Stimulated activated CD8-positive, alpha-beta memory T cell treated with anti-CD3 and anti-CD28 coated beads, Interleukin-4, amount 100 ng/mL, for 24 hours (primary cell): ENCODE results near the gene IFT20.
A peak's percentile ranks its signal among the peaks of the same experiment; 100 is the strongest.

Source experiments
- DNase-seq: peaks from one replicate; pipeline ENCODE4 v3.0.0-alpha.2; 2020; ENCODE audit warnings: low read depth

The IFT20 gene

DNA sequence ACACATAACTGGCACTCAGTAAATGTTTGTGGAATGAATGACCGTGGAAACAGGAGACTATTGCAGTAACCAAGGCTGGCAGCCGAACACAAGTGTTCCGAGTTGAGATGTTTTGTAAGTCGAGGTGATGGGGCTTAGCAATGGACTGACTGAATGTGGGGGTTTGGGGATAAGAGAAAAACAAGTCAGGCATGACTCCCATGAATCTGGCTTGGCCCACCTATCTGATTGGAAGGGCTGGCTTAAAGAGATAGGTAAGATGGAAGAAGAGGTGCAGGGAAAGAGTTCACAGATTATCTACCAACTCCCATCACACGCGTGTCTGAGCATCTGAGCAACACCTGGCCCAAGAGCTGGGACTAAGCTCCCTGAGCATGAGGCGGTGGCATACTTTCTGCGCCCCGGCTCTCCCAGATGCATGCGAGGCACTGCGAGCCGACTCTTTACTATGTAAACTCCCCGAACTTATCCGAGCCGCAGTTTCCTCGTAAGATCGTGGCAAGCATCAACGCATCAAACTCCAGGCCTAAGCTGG is 539 bp downstream of the IFT20 start:
- DNase-seq: no peak

- no peak for DNase-seq
Observed at GRCh38 chr17:28334171-28334570, 1.1 kb downstream of the IFT20 start.

DNA sequence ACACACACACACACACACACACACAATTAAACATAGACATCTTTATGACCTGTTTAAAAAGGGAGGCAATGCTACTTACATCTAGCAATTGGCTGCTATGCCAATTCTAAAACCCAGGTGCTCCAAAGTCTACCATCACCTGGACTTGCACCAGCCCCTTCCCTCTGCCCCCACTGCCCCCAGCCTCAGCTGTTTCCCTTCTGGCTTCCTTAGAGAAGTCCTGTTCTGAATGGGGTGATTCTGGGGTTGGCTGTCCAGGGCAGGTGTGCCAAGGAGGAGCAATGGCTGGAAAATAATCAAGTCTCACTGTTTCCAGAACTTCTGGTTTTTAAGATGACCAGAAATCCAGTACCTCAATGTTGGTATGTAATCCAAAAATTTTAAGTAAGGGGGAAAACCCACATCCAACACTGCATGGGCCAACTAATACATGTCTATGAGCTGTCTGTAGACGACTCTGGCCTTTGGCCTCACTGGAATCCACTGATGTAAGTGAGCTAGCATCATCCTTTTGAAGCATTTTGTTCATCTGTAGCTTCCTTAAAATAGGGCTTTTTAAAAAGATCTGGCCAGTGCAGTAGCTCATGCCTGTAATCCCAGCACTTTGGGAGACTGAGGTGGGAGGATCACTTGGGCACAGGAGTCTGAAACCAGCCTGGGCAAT is 2.1 kb downstream of the IFT20 start:
- DNase-seq: no peak

- DNase-seq: no peak
Observed at GRCh38 chr17:28331891-28332420, 3.3 kb downstream of the IFT20 start.

- DNase-seq: no peak
Observed at GRCh38 chr17:28330671-28331070, 4.6 kb downstream of the IFT20 start.

- no peak for DNase-seq
Observed at GRCh38 chr17:28328325-28328724, 6.9 kb downstream of the IFT20 start.

- DNase-seq: no peak
Observed at GRCh38 chr17:28327709-28328108, 7.6 kb downstream of the IFT20 start.

GRCh38 chr17:28327031-28327607 is 8.2 kb downstream of the IFT20 start:
- DNase-seq: no peak

- no peak for DNase-seq
Observed at GRCh38 chr17:28326114-28326513, 9.2 kb downstream of the IFT20 start.

DNA sequence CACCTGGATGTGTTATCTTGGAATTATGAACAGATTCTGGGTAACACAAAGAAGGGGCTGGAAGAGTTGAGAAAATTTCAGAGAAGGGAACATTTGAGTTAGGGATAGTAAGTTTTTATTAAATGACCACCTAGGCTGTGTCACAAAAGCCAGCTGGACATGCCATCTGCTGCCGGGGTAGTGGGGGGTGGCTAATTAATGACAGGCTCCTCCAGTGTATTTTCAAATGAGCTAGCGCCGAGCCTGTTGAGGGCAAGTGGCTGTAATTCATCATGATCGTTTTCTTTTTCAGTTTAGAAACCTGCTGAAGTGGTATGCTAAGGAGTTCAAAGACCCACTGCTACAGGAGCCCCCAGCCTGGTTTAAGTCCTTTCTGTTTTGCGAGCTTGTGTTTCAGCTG is 10.1 kb downstream of the IFT20 start:
- no peak for DNase-seq

DNA sequence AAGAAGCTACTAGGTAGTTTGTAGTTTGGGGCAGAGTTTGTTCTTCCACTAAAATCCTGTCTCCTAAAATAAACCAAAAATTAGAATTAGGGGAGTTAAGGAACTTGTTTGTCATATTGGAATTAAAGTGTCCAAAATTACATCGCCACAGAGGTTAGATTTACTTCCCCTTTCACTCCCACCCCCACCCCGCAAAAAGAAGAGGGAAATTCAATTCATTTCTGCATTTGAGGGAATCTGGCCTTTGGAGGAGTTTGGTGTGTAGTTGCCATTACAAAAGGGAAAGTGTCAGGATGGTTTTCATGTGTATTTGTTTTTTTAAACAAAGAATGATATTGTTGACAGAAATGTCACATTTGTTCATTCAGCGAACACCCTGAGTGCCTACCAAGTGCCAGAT is 10.5 kb downstream of the IFT20 start:
- no peak for DNase-seq

GRCh38 chr17:28324267-28324745 is 11.0 kb downstream of the IFT20 start:
- DNase-seq: no peak

DNA sequence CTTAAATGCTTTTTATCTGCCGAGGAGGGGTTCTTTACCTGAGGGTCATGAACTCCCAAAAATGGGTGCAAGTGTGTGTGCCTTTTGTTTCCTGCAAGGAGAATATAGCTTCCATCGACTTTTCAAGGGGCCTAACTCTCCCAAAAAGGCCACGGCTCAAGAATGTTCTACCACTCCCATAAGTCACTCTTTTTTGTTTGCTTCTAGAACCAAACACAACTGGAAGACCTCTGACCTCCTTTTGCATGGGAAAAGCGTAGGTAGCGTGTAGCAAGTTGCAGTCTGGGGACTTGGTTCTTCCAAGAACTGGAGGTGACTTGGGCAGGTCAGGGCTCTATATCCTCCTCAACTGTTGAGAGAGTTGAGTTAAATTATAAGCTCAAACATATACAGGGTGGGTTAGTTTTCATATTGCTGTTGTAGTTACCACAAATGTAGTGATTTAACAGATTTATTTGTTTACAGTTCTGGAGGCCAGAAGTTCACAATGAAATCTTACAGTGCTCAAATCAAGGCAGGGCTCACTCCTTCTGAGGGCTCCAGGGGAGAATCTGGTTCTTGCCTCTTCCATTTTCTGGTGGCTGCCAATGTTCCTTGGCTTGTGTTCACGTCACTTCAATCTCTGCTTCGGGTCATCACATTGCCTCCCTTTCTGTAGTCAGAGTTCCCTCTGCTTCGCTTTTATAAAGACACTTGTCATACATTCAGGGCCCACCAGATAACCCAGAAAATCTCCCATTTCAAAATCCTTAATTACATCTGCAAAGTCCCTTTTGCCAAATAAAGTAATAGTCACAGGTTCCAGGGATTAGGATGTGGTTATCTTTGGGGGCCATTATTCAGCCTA is 14.8 kb downstream of the IFT20 start:
- DNase-seq: no peak

GRCh38 chr17:28319598-28319935 is 15.7 kb downstream of the IFT20 start:
- no peak for DNase-seq

GRCh38 chr17:28318759-28319597 is 16.3 kb downstream of the IFT20 start, which contains the start of gene TMEM97:
Gene TMEM97 (plus strand): TSS chr17:28319200. CDS start chr17:28319240, 40 bp downstream.
- DNase-seq: peak; percentile 91

- no peak for DNase-seq
Observed at GRCh38 chr17:28317966-28318758, 17.1 kb downstream of the IFT20 start.

DNA sequence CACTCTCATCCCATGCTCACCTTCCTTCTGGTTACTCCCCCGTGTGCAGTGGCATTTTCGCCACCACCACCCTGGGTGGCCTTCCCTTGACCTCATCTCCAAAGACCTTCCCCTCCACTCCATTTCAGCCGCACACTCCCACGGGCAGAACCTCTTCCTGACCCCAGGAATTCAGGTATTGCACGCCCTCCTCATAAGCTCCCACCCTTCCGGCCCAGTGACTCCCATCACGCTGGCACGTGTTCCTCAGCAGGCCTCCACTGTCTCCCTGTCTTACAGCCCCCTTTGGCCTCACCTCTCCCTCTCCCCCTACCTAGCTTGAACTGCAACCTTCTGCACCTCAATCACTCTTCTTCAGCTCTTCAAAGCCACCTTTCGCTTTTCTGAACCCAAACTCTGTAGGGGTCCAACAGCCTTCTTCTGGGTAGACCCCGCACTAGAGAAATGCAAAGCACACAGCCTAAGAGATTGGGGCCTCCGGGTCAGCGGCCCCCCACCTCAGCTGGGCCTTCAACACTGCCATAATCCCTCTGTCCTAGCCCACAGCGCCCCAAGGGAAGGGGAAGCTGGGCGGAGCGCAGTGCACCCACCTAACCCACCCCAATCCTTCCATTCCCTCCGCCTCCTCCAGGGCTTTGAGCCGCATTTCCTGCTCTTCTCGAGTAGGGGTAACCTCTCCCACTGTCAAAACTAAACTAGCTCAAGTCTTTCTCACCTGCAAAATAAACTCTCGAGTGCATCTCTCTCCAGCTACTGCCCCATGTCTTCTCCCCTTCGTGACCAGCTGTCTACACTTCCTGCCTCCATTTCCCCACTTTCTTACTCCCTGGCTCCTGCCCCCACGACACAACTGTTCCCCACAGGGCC is 17.9 kb downstream of the IFT20 start:
- no peak for DNase-seq

DNA sequence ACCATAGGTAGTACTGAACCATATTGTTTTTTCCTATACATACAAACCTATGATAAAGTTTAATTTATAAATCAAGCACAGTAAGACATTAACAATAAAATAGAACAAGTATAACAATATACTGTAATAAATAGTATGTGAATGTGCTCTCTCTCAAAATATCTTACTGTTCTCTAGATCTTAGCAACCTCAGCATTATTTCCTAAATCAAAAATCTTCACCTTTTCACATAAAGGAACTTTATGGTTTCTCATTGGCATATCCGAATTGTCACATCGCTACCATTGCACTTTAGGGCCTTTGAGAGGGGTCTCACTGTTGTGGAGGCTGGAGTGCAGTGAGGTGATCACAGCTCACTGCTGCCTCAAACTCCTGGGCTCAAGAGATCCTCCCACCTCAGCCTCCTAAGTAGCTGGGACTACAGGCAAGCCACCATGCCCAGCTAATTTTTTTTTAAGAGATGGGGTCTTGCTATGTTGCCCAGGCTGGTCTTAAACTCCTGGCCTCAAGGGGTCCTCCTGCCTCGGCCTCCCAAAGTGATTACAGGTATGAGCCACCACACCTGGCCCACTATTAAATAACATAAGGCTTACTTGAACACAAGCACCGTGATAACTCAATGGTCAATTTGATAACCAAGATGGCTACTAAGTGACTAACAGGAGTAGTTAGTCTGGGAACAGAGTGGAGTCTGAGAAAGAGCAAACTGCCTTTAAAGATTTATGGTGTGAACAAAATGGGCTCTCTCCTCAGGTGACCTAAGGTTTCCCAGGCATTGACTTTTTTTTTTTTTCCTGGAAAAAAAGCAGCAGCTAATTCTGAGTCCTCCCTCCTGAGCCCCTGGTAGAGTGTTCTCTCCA is 19.2 kb downstream of the IFT20 start:
- no peak for DNase-seq

DNA sequence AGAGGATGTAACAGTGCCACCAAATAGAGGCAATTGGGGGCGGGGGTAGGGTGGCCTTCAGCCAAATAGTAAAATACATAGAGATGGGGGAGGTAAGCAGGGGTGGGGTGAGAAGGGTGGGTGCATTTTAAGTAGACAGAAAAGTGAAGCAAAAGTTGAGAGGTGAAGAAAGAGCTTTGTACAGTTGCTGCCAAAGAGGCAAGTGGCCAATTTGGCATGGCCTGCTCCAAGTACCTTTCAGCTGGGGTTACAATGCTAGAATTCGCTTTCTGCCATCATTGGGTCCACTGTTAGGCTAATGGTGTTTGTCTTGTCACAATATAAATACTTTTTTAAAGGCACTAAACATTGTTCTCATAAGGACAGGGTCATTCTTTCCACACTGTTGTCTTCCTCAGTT is 21.4 kb downstream of the IFT20 start:
- no peak for DNase-seq
